GM21360 (cell line): ENCODE results near the gene PLSCR2.
"Not testable (repeated sequence)": the region's sequence is repeated elsewhere in the genome, so short reads cannot be mapped to it uniquely, and the experiment has no call there.

ENCODE experiments used
- ATAC-seq: cut with Tn5 transposase; IDR thresholded peaks from one replicate; pipeline ENCODE4 v1.9.1; 2021; ENCODE audit warnings: mild to moderate bottlenecking, moderate library complexity; ENCODE audit not compliant: unreplicated experiment

Gene PLSCR2

DNA sequence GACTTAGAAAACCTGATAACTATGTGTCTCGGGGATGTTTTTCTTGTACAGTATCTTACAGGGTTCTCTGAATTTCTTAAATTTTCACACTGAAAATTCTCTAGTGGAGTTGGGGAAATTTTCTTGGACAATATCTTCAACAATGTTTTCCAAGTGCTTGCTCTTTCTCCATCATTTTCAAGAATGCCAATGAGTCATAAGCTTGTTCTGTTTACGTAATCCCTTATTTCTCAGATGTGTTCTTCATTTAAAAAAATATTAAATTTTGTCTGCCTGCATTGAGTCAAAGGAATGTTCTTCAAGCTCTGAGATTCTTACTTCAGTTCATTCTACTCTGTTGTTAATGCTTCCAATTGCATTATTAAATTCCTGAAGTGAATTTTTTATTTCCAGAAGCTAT, 21.9 kb upstream of the PLSCR2 start:
- no peak for ATAC-seq

DNA sequence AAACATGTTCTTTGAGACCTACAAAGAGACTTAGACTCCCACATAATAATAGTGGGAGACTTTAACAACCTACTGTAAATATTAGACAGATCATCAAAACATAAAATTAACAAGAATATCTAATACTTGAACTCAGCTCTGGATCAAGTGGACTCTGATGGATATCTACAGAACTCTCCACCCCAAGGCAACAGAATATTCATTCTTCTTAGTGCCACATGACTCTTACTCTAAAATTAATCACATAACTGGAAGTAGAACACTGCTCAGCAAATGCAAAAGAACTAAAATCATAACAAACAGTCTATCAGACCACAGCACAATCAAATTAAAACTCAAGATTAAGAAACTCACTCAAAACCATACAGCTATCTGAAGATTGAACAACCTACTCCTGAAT, 15.9 kb upstream of the PLSCR2 start:
- ATAC-seq = no peak

DNA sequence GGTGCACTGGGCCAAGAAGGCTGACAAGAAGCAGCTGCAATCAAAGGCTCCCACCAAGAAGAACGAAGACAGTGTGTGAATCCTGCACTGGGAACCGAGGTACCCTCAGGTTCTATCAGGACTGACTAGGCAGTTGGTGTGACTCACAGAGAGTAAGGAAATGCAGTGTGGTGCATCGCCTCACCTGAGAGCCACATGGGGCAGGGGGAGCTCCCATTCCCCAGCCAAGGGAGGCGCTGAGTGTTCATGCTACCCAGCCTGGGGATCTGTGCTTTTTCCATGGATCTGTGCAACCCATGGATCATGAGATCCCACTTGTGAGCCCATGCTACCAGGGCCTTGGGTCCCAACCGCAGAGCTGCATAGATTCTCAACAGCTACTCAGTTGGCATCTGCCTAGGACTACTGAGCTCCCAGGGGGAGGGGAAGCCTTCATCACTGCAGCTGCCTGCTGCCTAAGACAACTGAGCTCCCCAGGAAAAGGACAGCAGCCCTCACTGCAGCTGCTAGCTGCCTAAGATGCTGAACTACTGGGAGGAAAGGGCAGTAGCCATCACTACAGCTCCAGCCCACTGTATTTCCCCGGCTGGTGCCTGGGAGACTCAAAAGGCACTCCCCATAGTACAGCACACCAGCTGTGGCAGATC, 6.9 kb upstream of the PLSCR2 start:
- no peak for ATAC-seq

DNA sequence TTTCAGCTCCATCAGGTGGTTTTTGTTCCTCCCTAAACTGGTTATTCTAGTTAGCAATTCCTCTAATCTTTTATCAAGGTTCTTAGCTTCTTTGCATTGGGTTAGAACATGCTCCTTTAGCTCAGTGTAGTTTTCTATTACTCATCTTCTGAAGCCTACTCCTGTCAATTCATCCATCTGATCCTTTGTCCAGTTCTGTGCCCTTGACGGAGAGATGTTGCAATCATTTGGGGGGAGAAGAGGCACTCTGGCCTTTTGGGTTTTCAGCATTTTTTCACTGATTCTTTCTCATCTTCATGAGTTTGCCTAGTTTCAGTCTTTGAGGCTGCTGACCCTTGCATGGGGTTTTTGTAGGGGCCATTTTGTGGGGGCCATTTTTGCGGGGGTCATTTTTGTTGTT, 5.6 kb upstream of the PLSCR2 start:
- not testable (repeated sequence) for ATAC-seq

DNA sequence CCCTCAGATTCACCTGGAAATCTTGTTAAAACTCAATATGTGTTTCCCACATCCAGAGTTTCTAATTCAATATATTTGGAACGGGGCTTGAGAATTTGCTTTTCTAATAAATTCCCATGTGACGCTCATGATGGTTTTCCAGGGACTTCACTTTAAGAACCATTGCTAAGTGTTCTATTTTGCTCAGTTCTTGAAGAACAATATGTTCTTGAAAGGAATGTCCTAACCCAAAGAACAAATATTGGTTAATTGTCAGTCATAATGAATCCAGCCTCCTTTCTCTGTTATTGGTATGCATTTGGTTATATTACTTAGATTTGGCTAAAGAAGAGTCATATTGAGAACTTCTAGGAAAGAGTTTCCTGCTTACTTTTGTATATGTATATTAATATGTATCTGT, 4.4 kb upstream of the PLSCR2 start:
- ATAC-seq = no peak

DNA sequence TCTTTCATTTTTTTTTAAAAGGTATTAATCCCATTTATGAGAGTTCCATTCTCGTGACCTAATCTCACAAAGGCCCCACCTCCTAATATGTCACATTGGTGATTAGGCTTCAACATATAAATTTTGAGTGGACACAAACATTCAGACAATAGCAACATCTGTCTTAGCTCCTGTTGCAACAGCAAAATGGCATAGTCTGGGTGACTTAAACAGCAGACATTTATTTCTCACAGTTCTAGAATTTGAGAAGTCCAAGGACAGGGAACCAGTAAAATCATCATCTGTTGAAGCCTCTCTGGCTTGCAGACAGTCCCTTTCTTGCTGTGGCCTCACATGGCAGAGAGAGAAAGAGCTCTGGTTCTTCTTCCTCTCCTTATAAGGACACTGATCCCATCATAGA, 3.2 kb upstream of the PLSCR2 start:
- ATAC-seq = no peak

- no peak for ATAC-seq
Measured at GRCh38 chr3:146471012-146471411, 1.7 kb upstream of the PLSCR2 start.

DNA sequence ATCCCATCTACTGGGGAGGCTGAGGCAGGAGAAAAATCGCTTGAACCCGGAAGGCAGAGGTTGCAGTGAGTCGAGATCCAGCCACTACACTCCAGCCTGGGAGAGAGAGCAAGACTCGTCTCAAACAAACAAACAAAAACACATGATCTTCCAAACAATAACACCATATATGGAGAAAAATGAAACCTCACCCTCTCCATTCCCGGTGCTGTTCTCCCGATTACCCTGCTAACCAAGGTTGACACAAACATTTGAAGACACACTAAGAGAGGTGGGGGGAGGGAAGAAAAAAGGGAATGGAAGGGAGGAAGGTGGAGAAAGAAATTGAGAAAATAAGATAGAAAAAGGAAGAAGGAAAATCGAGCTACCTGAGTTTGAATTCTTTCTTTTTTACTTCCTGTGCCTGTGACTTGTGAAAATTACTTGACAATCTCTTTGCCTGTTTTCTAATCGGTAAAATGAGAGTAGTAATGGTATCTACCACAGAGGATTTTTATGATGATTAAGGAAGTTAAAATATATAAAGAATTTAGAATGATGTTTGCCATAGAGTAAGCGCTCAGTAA, 1.1 kb upstream of the PLSCR2 start:
- ATAC-seq = no peak

GRCh38 chr3:146468671-146469149, 651 bp downstream of the PLSCR2 start:
- ATAC-seq = no peak

GRCh38 chr3:146468234-146468633, 1.1 kb downstream of the PLSCR2 start:
- no peak for ATAC-seq

- no peak for ATAC-seq
Measured at GRCh38 chr3:146466604-146467003, 2.8 kb downstream of the PLSCR2 start.

GRCh38 chr3:146465693-146466465, 3.5 kb downstream of the PLSCR2 start:
- ATAC-seq = no peak

GRCh38 chr3:146464783-146465182, 4.6 kb downstream of the PLSCR2 start:
- no peak for ATAC-seq

DNA sequence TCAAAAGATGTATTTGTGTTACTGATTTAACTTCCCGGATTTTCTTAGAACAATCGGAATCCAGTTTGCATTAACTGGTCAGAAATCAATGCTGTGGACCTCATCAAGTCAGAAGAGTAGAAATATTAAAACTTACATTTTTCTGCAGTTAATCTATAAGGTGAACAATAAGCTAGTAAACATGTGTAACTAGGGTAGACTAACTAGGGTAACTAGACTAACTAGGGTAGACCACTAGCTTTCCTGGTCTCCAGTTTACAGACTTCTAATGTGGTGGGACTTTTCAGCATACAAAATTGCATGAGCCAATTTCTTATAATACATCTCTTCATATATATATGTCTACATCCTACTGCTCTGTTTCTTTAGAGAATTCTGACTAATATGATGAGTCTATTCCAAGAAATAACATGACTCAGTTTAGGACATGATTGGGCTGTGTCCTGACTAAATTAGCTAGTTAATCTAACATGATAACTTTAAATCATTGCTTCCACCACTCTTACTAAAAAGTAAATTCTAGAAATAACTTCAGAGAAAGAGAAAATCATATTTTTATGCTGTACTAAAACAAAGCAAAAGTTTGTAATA, 5.3 kb downstream of the PLSCR2 start:
- no peak for ATAC-seq

DNA sequence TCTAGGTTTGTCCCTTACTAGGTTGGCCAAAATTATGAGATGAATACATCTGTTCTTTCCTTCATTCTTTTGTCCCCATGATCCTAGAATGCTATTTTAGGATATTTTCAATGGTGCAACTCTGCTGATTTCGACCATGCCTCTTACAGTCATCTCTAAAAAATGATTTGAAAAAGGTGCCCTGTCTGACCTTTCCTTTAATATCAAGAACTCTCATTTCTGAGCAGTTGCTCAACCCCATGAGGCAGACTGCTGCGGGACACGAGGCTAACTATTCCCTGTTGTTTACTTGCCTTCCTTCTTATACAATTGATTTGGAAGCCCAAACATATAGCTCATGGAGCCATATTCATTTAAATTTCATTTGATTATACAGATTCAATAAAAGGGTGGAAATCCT, 14.6 kb downstream of the PLSCR2 start:
- no peak for ATAC-seq

DNA sequence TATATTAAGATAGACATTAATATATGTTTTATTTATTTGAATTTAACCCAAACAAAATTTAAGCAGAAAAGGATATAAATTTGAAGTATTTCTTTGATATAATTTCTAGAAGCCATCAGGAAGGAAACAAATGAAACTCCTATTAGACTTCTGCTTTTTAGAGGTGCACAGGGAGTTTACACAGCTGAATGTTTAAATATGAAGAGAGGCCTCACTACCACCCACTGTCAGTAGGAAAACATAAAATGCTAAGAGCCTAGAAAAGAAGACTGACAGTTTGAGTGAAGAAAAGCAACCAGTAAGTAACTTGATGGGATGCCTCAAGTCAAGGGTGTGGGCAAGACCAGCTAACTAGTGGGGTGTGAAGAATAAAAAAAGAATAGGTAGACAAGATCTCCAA, 19.7 kb downstream of the PLSCR2 start:
- no peak for ATAC-seq

- no peak for ATAC-seq
Measured at GRCh38 chr3:146449076-146449475, 20.3 kb downstream of the PLSCR2 start.

- ATAC-seq = no peak
Measured at GRCh38 chr3:146446026-146446425, 23.3 kb downstream of the PLSCR2 start.

DNA sequence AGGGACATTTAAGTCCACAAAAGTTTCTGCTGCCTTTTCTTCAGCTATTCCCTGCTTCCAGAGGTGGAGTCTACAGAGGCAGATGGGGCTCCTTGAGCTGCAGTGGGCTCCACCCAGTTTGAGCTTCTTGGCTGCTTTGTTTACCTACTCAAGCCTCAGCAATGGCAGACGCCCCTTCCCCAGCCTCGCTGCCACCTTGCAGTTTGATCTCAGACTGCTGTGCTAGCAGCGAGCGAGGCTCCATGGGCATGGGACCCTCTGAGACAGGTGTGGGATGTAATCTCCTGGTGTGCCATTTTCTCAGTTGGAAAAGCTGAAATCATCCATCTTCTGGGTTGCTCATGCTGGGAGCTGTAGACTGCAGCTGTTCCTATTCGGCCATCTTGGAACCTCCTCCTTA, 29.1 kb downstream of the PLSCR2 start:
- ATAC-seq = not testable (repeated sequence)

GRCh38 chr3:146432066-146432465, 37.3 kb downstream of the PLSCR2 start:
- no peak for ATAC-seq

- ATAC-seq = no peak
Measured at GRCh38 chr3:146431240-146431639, 38.1 kb downstream of the PLSCR2 start.

- no peak for ATAC-seq
Measured at GRCh38 chr3:146425341-146425740, 44.0 kb downstream of the PLSCR2 start.
